Hematopoietic multipotent progenitor cell treated with erythropoietin and hydrocortisone succinate and interleukin-3 and kit ligand, for 8 days (in vitro differentiated cells): ENCODE data around the gene FAM13B.
"Not testable (repeated sequence)": the region's sequence is repeated elsewhere in the genome, so short reads cannot be mapped to it uniquely, and the experiment has no call there.

ENCODE experiments used
- DNase-seq: peaks from one replicate; pipeline ENCODE4 v3.0.0-alpha.2; 2015

Gene FAM13B

GRCh38 chr5:137960141-137960540 lies 72.7 kb downstream of the FAM13B start:
- no peak for DNase-seq

- no peak for DNase-seq
Measured at GRCh38 chr5:137959488-137959887, 73.4 kb downstream of the FAM13B start.

GRCh38 chr5:137957948-137958347 lies 74.9 kb downstream of the FAM13B start:
- DNase-seq = no peak

- DNase-seq = no peak
Measured at GRCh38 chr5:137954131-137954879, 78.6 kb downstream of the FAM13B start.

GRCh38 chr5:137945825-137946224 lies 87.1 kb downstream of the FAM13B start:
- DNase-seq = no peak

GRCh38 chr5:137944280-137944679 lies 88.6 kb downstream of the FAM13B start:
- DNase-seq = not testable (repeated sequence)

GRCh38 chr5:137939331-137939730 lies 93.5 kb downstream of the FAM13B start:
- no peak for DNase-seq

- no peak for DNase-seq
Measured at GRCh38 chr5:137938751-137939143, 94.1 kb downstream of the FAM13B start.

- no peak for DNase-seq
Measured at GRCh38 chr5:137937994-137938750, 94.7 kb downstream of the FAM13B start.

- DNase-seq = no peak
Measured at GRCh38 chr5:137935694-137936093, 97.2 kb downstream of the FAM13B start.

- DNase-seq = no peak
Measured at GRCh38 chr5:137935190-137935589, 97.7 kb downstream of the FAM13B start.

- DNase-seq = no peak
Measured at GRCh38 chr5:137933491-137933911, 99.4 kb downstream of the FAM13B start.

GRCh38 chr5:137932800-137933199 lies 100.1 kb downstream of the FAM13B start:
- no peak for DNase-seq

- no peak for DNase-seq
Measured at GRCh38 chr5:137923856-137924255, 109.0 kb downstream of the FAM13B start.

GRCh38 chr5:137921931-137922330 lies 110.9 kb downstream of the FAM13B start:
- peak; percentile 24 for DNase-seq

- no peak for DNase-seq
Measured at GRCh38 chr5:137916923-137917322, 116.0 kb downstream of the FAM13B start.

- DNase-seq = no peak
Measured at GRCh38 chr5:137914758-137915157, 118.1 kb downstream of the FAM13B start.

- no peak for DNase-seq
Measured at GRCh38 chr5:137902408-137903133, 130.3 kb downstream of the FAM13B start.

GRCh38 chr5:137901011-137901817 lies 131.7 kb downstream of the FAM13B start:
- peak; percentile 51 for DNase-seq

GRCh38 chr5:137899493-137899892 lies 133.4 kb downstream of the FAM13B start:
- no peak for DNase-seq

GRCh38 chr5:137896560-137896959 lies 136.3 kb downstream of the FAM13B start:
- DNase-seq = no peak

- no peak for DNase-seq
Measured at GRCh38 chr5:137894586-137894985, 138.3 kb downstream of the FAM13B start.

- peak; percentile 23 for DNase-seq
Measured at GRCh38 chr5:137891849-137892248, 141.0 kb downstream of the FAM13B start.
